ENCODE results near the gene NRSN2.

Gene NRSN2

DNA sequence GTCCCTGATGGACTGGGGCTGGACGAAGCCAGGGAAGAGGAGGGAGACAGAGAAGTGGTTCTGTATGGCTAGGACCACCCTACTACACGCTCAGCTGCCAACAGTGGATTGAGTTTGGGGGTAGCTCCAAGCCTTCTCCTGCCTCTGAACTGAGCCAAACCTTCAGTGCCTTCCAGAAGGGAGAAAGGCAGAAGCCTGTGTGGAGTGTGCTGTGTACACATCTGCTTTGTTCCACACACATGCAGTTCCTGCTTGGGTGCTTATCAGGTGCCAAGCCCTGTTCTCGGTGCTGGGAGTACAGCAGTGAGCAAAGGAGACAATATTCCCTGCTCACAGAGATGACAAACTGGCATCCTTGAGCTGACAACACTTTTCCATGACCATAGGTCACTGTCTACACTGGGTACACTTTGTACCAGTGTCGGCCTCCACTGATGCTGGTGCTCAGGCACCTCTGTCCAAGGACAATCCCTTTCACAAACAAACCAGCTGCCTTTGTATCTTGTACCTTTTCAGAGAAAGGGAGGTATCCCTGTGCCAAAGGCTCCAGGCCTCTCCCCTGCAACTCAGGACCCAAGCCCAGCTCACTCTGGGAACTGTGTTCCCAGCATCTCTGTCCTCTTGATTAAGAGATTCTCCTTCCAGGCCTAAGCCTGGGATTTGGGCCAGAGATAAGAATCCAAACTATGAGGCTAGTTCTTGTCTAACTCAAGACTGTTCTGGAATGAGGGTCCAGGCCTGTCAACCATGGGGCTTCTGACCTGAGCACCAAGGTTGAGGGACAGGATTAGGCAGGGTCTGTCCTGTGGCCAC is 49.9 kb downstream of the NRSN2 start:
- TF ChIP-seq, protein P1, sequence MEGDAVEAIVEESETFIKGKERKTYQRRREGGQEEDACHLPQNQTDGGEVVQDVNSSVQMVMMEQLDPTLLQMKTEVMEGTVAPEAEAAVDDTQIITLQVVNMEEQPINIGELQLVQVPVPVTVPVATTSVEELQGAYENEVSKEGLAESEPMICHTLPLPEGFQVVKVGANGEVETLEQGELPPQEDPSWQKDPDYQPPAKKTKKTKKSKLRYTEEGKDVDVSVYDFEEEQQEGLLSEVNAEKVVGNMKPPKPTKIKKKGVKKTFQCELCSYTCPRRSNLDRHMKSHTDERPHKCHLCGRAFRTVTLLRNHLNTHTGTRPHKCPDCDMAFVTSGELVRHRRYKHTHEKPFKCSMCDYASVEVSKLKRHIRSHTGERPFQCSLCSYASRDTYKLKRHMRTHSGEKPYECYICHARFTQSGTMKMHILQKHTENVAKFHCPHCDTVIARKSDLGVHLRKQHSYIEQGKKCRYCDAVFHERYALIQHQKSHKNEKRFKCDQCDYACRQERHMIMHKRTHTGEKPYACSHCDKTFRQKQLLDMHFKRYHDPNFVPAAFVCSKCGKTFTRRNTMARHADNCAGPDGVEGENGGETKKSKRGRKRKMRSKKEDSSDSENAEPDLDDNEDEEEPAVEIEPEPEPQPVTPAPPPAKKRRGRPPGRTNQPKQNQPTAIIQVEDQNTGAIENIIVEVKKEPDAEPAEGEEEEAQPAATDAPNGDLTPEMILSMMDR (IDR thresholded peaks at IDR 0.05; ENCODE audit: insufficient read depth, low read depth, low read length, missing control alignments), result no peak

DNA sequence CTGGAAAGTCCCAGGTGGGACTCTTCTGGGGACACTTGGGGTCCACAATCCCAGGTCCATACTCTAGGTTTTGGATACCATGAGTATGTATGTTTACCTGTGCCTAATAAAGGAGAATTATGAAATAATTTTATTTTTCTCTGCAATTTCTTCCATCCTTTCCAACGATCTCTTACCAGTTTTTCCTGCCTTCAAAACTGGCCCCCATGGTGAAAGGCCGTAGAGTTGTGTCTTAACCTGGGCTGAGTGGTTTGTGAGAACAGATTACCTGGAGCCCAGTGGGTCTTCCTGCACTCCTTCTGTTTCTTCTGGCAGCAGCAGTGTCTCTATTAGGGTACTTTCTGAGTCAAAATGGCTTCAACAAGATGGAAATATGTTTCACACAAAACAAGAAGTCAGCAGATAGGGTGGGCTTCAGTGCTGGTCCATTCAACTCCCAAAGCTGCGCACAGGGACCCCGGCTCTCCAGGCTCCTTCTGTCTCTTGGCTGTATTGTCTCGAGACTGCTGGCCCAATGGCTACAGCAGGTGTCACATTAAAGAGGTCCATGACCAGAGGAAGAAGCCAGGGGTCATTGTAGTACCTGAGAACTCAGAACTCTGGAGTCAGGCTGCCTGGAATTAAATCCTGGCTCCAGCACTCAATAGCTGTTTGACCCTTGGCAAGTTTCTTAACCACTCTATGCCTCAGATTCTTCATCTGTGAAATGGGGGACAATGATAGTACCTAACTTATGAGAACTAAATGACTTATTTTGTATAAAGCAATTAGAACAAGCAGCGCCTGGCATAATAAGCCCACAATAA is 50.7 kb downstream of the NRSN2 start:
- DNase-seq (ENCODE audit: low read depth), result no peak
- TF ChIP-seq, protein P1 (IDR thresholded peaks at IDR 0.05; ENCODE audit: insufficient read depth, low read depth, low read length, missing control alignments), result no peak
- no peak overlapping the region for H3K4me3 ChIP-seq (ENCODE audit: low read depth, low read length)

More for the DNA sequence above, 49.9 kb downstream of the NRSN2 start:
- no peak for DNase-seq (ENCODE audit: low read depth)
- no peak overlapping the region for H3K4me3 ChIP-seq (ENCODE audit: low read depth, low read length)

DNA sequence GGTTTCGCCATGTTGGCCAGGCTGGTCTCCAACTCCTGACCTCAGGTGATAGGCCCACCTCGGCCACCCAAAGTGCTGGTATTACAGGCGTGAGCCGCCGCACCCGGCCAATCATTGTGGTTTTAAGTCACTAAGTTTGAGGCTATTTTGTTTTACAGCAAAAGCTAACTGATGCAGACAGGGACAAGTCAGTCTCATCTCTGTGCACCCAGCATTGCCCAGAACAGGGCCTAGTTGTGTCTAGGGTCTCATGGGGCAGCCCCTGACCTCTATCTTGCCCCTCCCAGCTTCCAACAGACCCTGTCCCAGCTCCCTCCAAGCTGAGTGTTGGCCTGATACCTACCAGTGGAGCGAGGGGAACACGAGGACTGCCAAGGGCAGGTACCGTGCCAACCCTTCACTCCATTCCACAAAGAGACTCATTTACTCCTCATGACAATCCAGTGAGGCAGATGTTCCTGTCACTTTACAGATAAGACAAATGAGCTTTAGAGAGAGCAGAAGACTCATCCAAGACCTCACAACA is 52.3 kb downstream of the NRSN2 start:
- TF ChIP-seq, protein P1 (IDR thresholded peaks at IDR 0.05; ENCODE audit: insufficient read depth, low read depth, low read length, missing control alignments), result no peak
- no peak overlapping the region for H3K4me3 ChIP-seq (ENCODE audit: low read depth, low read length)
- DNase-seq (ENCODE audit: low read depth), result no peak

DNA sequence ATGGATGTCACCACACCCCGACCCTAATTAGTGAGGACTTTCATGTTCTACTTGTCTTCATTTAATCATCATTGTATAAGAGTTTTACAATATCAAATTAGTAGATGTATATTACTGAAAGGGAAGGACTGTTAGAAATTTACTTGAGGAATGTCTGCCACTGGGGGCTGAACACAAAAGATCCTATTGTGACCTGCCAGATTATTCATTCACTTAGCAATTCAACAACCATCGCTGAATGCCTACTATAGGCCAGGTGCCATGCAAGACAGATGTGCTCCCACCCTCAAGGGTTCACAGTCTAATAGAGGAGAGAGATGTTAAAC is 53.2 kb downstream of the NRSN2 start:
- DNase-seq (ENCODE audit: low read depth), result no peak
- H3K4me3 ChIP-seq (ENCODE audit: low read depth, low read length), result no peak overlapping the region
- TF ChIP-seq, protein P1 (IDR thresholded peaks at IDR 0.05; ENCODE audit: insufficient read depth, low read depth, low read length, missing control alignments), result no peak

DNA sequence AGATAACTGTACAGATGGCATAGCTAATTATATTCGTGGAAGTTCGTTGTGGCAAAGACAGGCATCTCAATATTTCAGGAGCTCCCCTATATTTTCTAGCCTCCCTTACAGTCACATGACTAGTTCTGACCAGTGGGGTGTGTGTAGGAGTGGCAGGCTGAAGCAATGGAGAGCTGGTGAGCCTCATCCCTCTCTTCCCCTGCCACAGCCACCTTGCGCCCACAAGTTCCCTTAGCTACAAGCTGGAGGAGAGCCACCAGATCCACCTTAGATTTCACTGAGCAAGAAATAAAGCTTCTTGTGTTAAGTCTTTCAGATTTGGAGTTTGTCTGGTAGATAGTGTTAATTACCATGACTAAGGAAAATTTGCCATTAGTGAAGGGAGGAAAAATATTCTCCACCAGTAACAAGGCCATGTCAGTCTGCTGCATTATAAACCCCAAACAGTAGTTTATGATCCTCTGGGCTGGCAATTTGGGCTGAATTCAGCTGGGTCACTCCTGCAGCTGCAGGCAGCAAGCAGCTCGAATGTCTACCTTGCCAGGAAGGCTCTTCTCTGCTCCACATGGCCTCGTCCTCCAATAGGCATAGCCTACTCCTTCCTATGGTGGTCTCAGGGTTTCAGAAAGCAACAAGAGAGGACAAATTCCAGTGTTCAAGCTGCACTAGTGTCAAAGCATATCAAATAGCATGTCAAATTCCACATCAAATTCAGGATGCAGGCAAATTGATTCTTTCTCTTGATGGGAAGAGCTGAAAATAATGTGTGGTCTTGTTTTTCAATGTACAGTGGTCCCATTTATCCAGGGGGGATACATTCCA is 53.8 kb downstream of the NRSN2 start:
- DNase-seq (ENCODE audit: low read depth), result no peak
- TF ChIP-seq, protein P1 (IDR thresholded peaks at IDR 0.05; ENCODE audit: insufficient read depth, low read depth, low read length, missing control alignments), result no peak
- H3K4me3 ChIP-seq (ENCODE audit: low read depth, low read length), result no peak overlapping the region

DNA sequence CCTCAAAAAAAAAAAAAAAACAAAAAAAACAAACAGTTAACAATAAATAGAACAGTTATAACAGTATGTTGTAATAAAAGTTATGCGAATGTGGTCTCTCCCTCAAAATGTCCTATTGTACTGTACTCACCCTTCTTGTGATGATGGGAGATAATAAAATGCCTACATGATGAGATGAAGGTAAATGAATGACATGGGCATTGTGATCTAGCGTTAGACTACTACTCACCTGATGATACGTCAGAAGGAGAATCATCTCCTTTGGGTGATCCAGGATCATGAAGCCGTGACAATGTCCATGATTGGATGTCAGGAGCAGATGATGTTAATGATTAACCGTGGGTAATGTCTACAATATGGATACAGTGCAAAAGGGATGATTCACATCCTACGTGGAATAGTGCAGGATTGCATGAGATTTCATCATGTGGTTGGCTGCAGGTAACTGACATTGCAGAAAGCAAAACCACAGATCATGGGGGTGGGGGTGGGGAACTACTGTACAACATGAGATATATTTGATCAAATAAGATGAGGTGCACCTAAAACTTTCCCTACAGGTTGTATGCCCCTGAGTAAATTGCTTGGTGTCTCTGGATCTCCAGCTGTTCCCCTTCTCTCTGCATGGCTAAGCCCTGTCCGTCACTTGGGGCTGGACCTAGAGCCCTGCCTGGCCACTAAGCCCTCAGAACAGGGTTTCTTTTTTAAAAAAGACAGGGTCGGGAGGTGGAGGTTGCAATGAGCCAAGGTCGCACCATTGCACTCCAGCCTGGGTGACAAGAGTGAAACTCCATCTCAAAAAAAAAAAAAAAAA is 55.0 kb downstream of the NRSN2 start:
- no peak overlapping the region for H3K4me3 ChIP-seq (ENCODE audit: low read depth, low read length)
- DNase-seq (ENCODE audit: low read depth), result no peak
- TF ChIP-seq, protein P1 (IDR thresholded peaks at IDR 0.05; ENCODE audit: insufficient read depth, low read depth, low read length, missing control alignments), result no peak
